Activated CD4-positive, alpha-beta T cell treated with anti-CD3 and anti-CD28 coated beads for 36 hours (primary cell): Measurements from ENCODE around the gene PMS2. TPM values are rescaled to one million over a fixed set of nuclear protein-coding genes. Genes with fewer than 3 reads are reported as not detected.
A peak's percentile ranks its signal among the peaks of the same experiment; 100 is the strongest.

ENCODE experiments used
- ATAC-seq: fragments of 200-7000 bp; cut with Tn5 transposase; one replicate; pipeline ENCODE4 v1.10.0; 2021; ENCODE audit warnings: mild to moderate bottlenecking, moderate library complexity
- CTCF ChIA-PET: fragments of 350-600 bp; sonication (Branson Sonifier 250); formaldehyde crosslinking; loops from one replicate; lab custom pipeline; 2021; ENCODE audit warnings: antibody characterized with exemption; lab: Charles Lee
- POLR2A ChIA-PET: fragments of 350-600 bp; sonication (Branson Sonifier 250); formaldehyde crosslinking; loops from one replicate; lab custom pipeline; 2021; ENCODE audit warnings: antibody characterized with exemption, inconsistent platforms; lab: Charles Lee
- DNase-seq: peaks from one replicate; pipeline ENCODE4 v3.0.0-alpha.2; 2020
- H3K27ac Mint-ChIP-seq: one replicate; pipeline ENCODE4 v1.8.0; 2021; ENCODE audit warnings: mixed read lengths
- H3K27me3 Mint-ChIP-seq: one replicate; pipeline ENCODE4 v1.8.0; 2021; ENCODE audit warnings: mixed read lengths
- H3K36me3 Mint-ChIP-seq: one replicate; pipeline ENCODE4 v1.8.0; 2021; ENCODE audit warnings: low read depth, mixed read lengths
- H3K4me1 Mint-ChIP-seq: one replicate; pipeline ENCODE4 v1.8.0; 2021; ENCODE audit warnings: mixed read lengths
- H3K4me3 Mint-ChIP-seq: one replicate; pipeline ENCODE4 v1.8.0; 2021; ENCODE audit warnings: mild to moderate bottlenecking, moderate library complexity, mixed read lengths
- H3K9me3 Mint-ChIP-seq: one replicate; pipeline ENCODE4 v1.8.0; 2021; ENCODE audit warnings: low read depth, mixed read lengths
- intact Hi-C, 2 experiments: fragments of 100-400 bp; cut with DNase I in 1 of 2; cut with micrococcal nuclease in 1 of 2; formaldehyde crosslinking; loops; one replicate each; pipeline versions ENCODE4 v1.14.2 to v1.15.1; 2022 to 2024; cut with DNase I, micrococcal nuclease
- total RNA-seq, 2 experiments: library from RNA; stranded (reverse); gene quantifications; one replicate each; pipeline ENCODE4 v1.2.3, GENCODE V29; 2021

Gene PMS2
- total RNA-seq, 2 experiments from 2014 or later: 26.9 to 29.0 TPM

DNA sequence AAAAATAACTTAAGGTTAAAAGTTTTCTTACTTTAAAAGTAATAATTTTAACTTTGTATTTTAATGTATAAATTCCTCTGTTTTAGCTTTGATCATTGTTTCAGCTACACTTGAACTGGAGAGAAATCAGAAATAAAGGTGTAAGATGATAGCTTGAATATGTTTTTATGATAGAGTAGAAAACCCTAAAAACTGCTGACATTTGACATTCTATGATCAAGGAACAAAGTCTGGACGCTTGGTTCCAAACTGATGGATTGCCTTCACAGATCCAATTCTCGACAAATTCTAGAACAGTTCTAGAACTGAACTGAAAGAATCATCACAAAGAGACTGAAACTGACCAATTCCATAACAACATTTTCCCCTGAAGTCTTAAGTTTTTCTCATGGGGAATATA, 22.1 kb upstream of the PMS2 start, which contains the start of gene ANKRD61:
Gene ANKRD61, plus strand, starts transcription at position 389 of the 400 bp plus-strand sequence. Its CDS starts 0 bp downstream, at position 389.
- no peaks in the 10 kb centered on the region for H3K9me3 Mint-ChIP-seq
- intact Hi-C loops: no loop called here
- H3K36me3 Mint-ChIP-seq: peaks cover 43% of the 10 kb centered on the region
- H3K27me3 Mint-ChIP-seq: no peaks in the 10 kb centered on the region
- H3K4me3 Mint-ChIP-seq: no peak within 1 kb of the TSS
- DNase-seq: no peak
- ATAC-seq: no peak
- peaks cover 18% of the 10 kb centered on the region for H3K4me1 Mint-ChIP-seq
- ChIA-PET POLR2A (no interaction called here), CTCF (no interaction called here)
- H3K27ac Mint-ChIP-seq: peak within 1 kb of the TSS; percentile 18

- H3K27me3 Mint-ChIP-seq: no peaks in the 10 kb centered on the region
- H3K27ac Mint-ChIP-seq: no peak overlapping the region
- ChIA-PET CTCF (no interaction called here), POLR2A (no interaction called here)
- DNase-seq (no peak), ATAC-seq (no peak)
- peaks cover 21% of the 10 kb centered on the region for H3K4me1 Mint-ChIP-seq
- H3K4me3 Mint-ChIP-seq: no peak overlapping the region
- no peaks in the 10 kb centered on the region for H3K9me3 Mint-ChIP-seq
- H3K36me3 Mint-ChIP-seq: peaks cover 42% of the 10 kb centered on the region
- intact Hi-C loops: no loop called here
Measured at GRCh38 chr7:6028563-6028962, 19.7 kb upstream of the PMS2 start.

DNA sequence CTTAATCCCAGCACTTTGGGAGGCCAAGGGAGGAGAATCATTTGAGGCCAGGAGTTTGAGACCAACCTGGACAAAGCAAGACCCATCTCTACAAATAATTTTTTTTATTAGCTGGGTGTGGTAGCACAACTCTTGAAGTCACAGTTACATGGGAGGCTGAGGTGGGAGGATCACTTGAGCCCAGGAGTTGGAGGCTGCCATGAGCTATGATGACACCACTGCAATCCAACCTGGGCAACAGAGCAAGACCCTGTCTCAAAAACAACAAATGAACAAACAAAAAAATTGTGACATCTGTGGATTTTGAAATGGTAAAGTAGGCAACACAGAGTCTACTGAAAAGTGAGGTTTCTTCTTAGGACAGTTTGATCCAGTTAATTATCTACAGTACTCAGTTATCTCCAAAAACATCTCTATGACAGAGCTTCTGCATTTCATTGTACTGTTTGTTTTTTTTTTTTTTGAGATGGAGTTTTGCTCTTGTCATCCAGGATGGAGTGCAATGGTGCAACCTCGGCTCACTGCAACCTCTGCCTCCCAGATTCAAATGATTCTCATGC, 19.0 kb upstream of the PMS2 start:
- no peaks in the 10 kb centered on the region for H3K9me3 Mint-ChIP-seq
- no peak for DNase-seq
- ChIA-PET CTCF (interaction anchor here (0.7 to 1.6 kb wide), 4 partner anchors 10 to 243 kb away, joined by 3 to 5 read pairs (median 4); partner anchors contain the start of genes AIMP2 and PMS2), POLR2A (interaction anchor here (0.7 kb wide), 1 partner anchor 19 kb away, joined by 4 read pairs; the partner anchor contains the start of genes AIMP2 and PMS2)
- peaks cover 21% of the 10 kb centered on the region for H3K4me1 Mint-ChIP-seq
- no peaks in the 10 kb centered on the region for H3K27me3 Mint-ChIP-seq
- no peak for ATAC-seq
- H3K4me3 Mint-ChIP-seq: no peak overlapping the region
- peaks cover 48% of the 10 kb centered on the region for H3K36me3 Mint-ChIP-seq
- H3K27ac Mint-ChIP-seq: peak overlapping the region; percentile 91
- intact Hi-C loops: no loop called here

- peak overlapping the region; percentile 91 for H3K27ac Mint-ChIP-seq
- intact Hi-C loops: no loop called here
- ATAC-seq: no peak
- H3K27me3 Mint-ChIP-seq: no peaks in the 10 kb centered on the region
- H3K4me1 Mint-ChIP-seq: peaks cover 19% of the 10 kb centered on the region
- H3K4me3 Mint-ChIP-seq: no peak overlapping the region
- H3K36me3 Mint-ChIP-seq: peaks cover 59% of the 10 kb centered on the region
- no peaks in the 10 kb centered on the region for H3K9me3 Mint-ChIP-seq
- DNase-seq: no peak
- ChIA-PET POLR2A (interaction anchor here (0.7 kb wide), 1 partner anchor 18 kb away, joined by 4 read pairs; the partner anchor contains the start of genes AIMP2 and PMS2), CTCF (interaction anchor here (0.7 to 1.6 kb wide), 7 partner anchors 9 to 244 kb away, joined by 3 to 5 read pairs (median 4); partner anchors contain the start of genes AIMP2 and PMS2)
Measured at GRCh38 chr7:6026820-6027311, 18.0 kb upstream of the PMS2 start.

- Mint-ChIP-seq H3K4me3 (peak overlapping the region; percentile 49), H3K9me3 (no peaks in the 10 kb centered on the region), H3K27ac (peak overlapping the region; percentile 91), H3K27me3 (no peaks in the 10 kb centered on the region), H3K4me1 (peaks cover 19% of the 10 kb centered on the region), H3K36me3 (peaks cover 65% of the 10 kb centered on the region)
- DNase-seq (peak; percentile 81), ATAC-seq (peak; percentile 99)
- POLR2A ChIA-PET: no interaction called here
- intact Hi-C loops: no loop called here
- CTCF ChIA-PET: interaction anchor here (0.5 to 1.6 kb wide), 5 partner anchors 9 to 399 kb away, joined by 3 to 5 read pairs (median 4); partner anchors contain the start of genes AIMP2 and PMS2
Measured at GRCh38 chr7:6026011-6026819, 17.4 kb upstream of the PMS2 start.

DNA sequence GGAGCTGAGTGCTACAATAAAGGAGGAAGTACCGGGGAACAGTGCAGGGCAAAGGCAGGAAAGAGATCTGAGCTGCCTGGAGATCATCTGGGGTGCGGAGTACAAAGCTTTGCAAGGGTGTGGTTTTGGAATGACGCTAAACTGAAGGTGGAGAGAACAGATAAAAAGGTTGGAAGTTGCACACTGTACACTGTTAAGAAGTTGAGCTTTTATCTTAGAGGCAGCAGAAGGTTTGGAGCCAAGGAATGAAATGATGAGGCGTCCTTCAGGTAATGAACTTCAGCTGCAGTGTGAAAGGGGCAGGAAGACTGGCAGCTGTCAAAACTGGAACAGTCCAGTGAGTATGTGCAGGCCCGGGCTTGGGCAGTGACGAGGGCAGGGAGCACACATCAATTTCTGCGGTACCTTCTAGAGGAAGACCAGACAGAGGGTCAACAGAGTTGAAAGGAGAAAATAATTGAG, 15.2 kb upstream of the PMS2 start:
- no peak for DNase-seq
- intact Hi-C loops: no loop called here
- Mint-ChIP-seq H3K4me3 (no peak overlapping the region), H3K9me3 (no peaks in the 10 kb centered on the region), H3K36me3 (peaks cover 79% of the 10 kb centered on the region), H3K4me1 (peaks cover 19% of the 10 kb centered on the region), H3K27ac (peak overlapping the region; percentile 5), H3K27me3 (no peaks in the 10 kb centered on the region)
- CTCF ChIA-PET: interaction anchor here (0.6 kb wide), 2 partner anchors 206 to 225 kb away, joined by 3 read pairs; no protein-coding TSS in a partner anchor
- no peak for ATAC-seq
- POLR2A ChIA-PET: no interaction called here

DNA sequence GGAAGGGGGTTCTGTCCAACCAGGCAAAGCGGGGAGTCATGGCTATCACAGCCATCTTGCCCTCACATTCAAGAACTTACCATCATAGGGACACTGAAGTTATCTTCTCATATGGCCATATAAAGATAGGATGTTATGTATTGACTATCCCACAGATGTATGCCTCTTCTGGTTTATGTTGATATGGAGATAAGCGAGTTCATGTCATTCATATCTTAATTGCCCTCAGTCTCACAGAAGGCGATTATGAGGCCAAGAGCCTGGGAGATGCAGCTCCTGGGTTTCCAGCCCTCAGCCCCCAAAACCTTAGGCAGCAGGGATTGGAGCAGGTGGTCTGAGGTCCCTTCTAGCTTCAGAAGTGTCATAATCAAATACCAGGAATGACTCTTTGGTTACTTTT, 13.9 kb upstream of the PMS2 start:
- no peak for ATAC-seq
- H3K36me3 Mint-ChIP-seq: peaks cover 73% of the 10 kb centered on the region
- ChIA-PET CTCF (interaction anchor here (0.8 to 2.6 kb wide), 2 partner anchors 9 to 14 kb away, joined by 5 to 6 read pairs; partner anchors contain the start of genes AIMP2 and PMS2), POLR2A (interaction anchor here (0.6 kb wide), 1 partner anchor 14 kb away, joined by 3 read pairs; the partner anchor contains the start of genes AIMP2 and PMS2)
- H3K9me3 Mint-ChIP-seq: no peaks in the 10 kb centered on the region
- H3K4me1 Mint-ChIP-seq: peaks cover 19% of the 10 kb centered on the region
- intact Hi-C loops: no loop called here
- no peak overlapping the region for H3K27ac Mint-ChIP-seq
- H3K4me3 Mint-ChIP-seq: no peak overlapping the region
- no peak for DNase-seq
- H3K27me3 Mint-ChIP-seq: no peaks in the 10 kb centered on the region

DNA sequence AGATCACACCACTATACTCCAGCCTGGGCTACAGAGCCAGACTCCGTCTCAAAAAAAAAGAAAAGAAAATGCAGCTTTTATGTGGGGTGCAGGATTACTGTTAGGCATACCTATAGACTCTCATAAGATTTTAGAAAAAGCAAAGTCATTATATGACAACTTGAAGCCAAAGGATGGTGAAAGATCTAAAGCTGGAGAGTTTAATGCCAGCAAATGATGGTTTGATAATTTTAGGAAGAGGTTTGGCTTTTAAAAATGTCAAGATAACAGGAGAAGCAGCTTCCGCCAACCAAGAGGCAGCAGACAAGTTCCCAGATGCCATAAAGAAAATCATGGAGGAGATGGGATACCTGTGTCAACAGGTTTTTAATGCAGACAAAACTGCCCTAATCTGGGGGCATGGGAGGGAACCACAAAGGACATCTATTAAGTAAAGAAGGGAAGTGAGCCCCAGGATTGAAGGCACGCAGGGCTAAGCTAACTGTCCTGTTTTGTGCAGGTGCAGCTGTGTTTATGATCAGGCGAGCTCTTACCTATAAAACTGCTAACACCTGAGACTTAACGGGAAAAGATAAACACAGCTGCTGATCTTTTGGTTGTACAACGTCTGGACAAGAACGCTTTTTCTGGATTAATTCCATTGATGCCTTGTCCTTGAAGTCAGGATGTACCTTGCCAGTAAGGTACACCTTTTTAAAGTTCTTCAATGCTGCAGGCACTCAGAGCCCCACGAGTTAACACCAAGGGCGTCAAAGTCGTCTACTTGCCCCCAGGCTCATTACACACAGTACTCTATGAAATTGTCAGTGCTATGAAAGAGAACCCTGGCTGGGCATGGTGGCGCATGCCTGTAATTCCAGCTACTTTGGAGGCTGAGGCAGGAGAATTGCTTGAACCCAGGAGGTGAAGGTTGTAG, 11.8 kb upstream of the PMS2 start:
- ChIA-PET POLR2A (interaction anchor here (0.6 kb wide), 1 partner anchor 21 kb away, joined by 8 read pairs; no protein-coding TSS in a partner anchor), CTCF (interaction anchor here (0.9 to 2.6 kb wide), 3 partner anchors 12 to 303 kb away, joined by 3 to 6 read pairs (median 3); partner anchors contain the start of genes AIMP2 and PMS2)
- Mint-ChIP-seq H3K4me3 (no peak overlapping the region), H3K27me3 (no peaks in the 10 kb centered on the region), H3K4me1 (peaks cover 10% of the 10 kb centered on the region), H3K9me3 (no peaks in the 10 kb centered on the region), H3K36me3 (peaks cover 71% of the 10 kb centered on the region), H3K27ac (peak overlapping the region; percentile 24)
- ATAC-seq: no peak
- intact Hi-C loops: no loop called here
- no peak for DNase-seq

DNA sequence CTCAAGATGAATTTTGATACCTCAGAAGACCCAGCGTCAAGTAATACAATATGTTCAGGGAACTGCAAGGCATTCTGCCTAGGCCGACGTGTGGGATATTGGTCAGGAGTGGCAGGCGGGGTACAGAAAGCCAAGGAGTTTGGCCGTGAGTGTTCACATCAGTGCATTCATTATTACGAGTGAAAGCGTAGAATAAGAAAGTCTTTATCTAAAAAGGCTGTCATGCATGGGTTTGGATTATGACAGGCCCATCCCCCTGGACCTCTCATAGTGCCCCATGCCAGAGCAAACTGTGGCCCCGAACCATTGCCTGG, 7.8 kb upstream of the PMS2 start:
- POLR2A ChIA-PET: no interaction called here
- H3K27me3 Mint-ChIP-seq: no peaks in the 10 kb centered on the region
- peak overlapping the region; percentile 83 for H3K27ac Mint-ChIP-seq
- no peak for DNase-seq
- H3K36me3 Mint-ChIP-seq: peaks cover 66% of the 10 kb centered on the region
- ATAC-seq: no peak
- H3K4me1 Mint-ChIP-seq: peaks cover 33% of the 10 kb centered on the region
- CTCF ChIA-PET: no interaction called here
- intact Hi-C loops: no loop called here
- no peak overlapping the region for H3K4me3 Mint-ChIP-seq
- H3K9me3 Mint-ChIP-seq: no peaks in the 10 kb centered on the region

- H3K36me3 Mint-ChIP-seq: peaks cover 62% of the 10 kb centered on the region
- H3K9me3 Mint-ChIP-seq: no peaks in the 10 kb centered on the region
- H3K27ac Mint-ChIP-seq: peak overlapping the region; percentile 83
- intact Hi-C loops: no loop called here
- CTCF ChIA-PET: interaction anchor here (0.6 kb wide), 1 partner anchor 310 kb away, joined by 3 read pairs; no protein-coding TSS in a partner anchor
- H3K4me3 Mint-ChIP-seq: no peak overlapping the region
- no peaks in the 10 kb centered on the region for H3K27me3 Mint-ChIP-seq
- POLR2A ChIA-PET: no interaction called here
- peaks cover 38% of the 10 kb centered on the region for H3K4me1 Mint-ChIP-seq
- ATAC-seq (peak; percentile 52), DNase-seq (peak; percentile 53)
Measured at GRCh38 chr7:6015917-6016652, 7.2 kb upstream of the PMS2 start.
